HG02571 (cell line): ENCODE measurements around the gene BRD8.
"Not testable (repeated sequence)": the region's sequence is repeated elsewhere in the genome, so short reads cannot be mapped to it uniquely, and the experiment has no call there.

Experiments used
- ATAC-seq: cut with Tn5 transposase; IDR thresholded peaks from one replicate; pipeline ENCODE4 v1.9.1; 2021; ENCODE audit warnings: mild to moderate bottlenecking, moderate library complexity; ENCODE audit not compliant: unreplicated experiment

The BRD8 gene

GRCh38 chr5:138159666-138160065 lies 18.8 kb downstream of the BRD8 start:
- ATAC-seq, result no peak

DNA sequence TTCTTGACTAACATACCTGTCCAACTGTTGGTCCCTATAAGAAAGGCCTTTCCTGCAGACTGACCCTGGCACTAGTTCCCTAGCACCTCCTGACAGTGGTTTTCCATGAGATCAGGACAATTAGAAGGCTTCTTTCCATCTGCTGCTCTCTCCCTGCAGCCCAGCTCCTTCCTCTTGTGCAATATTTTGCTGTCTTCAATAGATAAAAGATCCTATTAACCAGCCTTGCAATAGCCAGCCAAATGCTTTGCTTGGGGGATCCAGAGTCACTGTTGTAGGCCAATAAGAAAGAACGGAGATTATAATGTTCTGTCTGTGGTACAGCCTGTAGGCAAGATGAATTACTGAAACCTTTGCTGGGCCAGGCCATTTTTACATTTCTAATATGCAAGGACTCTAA lies 20.8 kb downstream of the BRD8 start:
- ATAC-seq, result no peak

DNA sequence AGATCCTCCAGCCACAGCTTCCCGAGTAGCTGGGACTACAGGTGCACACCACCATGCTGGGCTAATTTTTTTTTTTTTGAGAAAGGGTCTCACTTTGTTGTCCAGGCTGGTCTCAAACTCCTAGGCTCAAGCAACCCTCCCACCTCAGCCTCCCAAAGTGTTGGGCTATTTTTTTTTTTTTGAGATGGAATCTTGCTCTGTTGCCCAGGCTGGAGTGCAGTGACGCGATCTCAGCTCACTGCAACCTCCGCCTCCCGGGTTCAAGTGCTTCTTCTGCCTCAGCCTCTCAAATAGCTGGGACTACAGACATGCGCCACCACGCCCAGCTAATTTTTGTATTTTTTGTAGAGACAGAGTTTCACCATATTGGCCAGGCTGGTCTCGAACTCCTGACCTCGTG lies 22.5 kb downstream of the BRD8 start:
- ATAC-seq, result not testable (repeated sequence)

DNA sequence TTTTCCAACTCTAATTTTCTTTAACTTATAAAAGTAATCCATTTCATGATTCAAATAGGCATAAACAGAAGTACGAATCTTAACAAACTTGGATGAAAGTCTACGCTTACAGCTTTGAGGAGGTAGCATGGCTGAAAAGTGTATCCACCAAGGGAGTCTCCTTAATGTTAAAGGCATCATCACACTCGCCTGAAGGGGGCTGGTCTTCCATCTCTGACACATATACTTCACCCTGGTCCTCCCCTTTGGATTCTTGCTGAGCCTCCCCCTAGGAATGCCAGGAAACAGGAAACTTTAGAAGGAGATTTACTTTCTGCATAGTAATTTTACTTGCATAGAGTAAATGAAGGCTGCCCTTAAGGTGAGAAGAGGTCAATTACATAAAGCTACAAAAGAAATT lies 28.9 kb downstream of the BRD8 start:
- ATAC-seq, result no peak

GRCh38 chr5:138148811-138149210 lies 29.6 kb downstream of the BRD8 start:
- no peak for ATAC-seq

- not testable (repeated sequence) for ATAC-seq
Measured at GRCh38 chr5:138143578-138143977, 34.9 kb downstream of the BRD8 start.

GRCh38 chr5:138141734-138142133 lies 36.7 kb downstream of the BRD8 start:
- ATAC-seq, result no peak

GRCh38 chr5:138140268-138140667 lies 38.2 kb downstream of the BRD8 start:
- ATAC-seq, result no peak

GRCh38 chr5:138139781-138140090 lies 38.7 kb downstream of the BRD8 start:
- no peak for ATAC-seq

DNA sequence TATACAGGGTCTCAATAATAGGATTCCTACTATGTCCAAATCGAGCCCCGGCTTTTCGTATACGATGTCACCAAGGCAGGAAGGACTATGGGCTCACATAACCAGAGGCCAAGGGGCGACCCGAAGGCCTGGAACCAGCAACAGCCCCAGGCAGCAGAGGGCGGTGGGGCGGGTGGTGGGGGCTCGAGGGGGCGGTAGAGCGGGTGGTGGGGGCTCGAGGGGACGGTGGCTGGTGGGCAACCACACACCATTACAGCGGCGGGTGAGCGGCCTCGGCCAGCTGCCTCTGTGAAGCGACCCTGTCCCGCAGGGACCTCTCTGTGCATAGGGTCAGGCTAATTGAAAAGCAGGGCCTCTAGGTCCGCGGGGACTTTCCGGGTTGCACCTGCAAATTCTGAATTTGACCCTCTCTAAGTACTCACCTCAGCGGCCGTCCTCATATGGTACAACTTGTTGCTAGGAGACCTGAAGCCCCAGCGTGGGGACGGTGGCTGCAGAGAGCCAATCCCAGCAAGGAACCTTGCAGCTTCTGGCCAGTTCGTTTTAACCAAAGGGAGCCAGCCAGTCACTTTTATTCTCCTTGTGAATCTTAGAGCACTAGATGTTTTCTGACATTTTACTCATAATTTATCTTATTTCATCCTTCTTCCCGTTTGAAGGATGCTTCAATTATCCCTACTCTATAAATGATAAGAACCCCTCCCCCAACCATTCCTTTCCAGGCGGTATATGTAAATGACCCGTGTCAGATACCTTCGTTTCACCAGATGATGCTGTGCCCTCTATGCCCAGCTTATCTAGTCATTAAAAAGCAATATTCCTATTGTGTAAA lies 39.3 kb downstream of the BRD8 start, which contains the start of gene NME5:
NME5 (minus strand) TSS at position 480 of the 832 bp plus-strand sequence. CDS start 648 bp downstream, outside the sequence.
- no peak for ATAC-seq

- ATAC-seq, result no peak
Measured at GRCh38 chr5:138132543-138132942, 45.9 kb downstream of the BRD8 start.

- no peak for ATAC-seq
Measured at GRCh38 chr5:138129347-138129746, 49.1 kb downstream of the BRD8 start.

GRCh38 chr5:138128334-138128733 lies 50.1 kb downstream of the BRD8 start:
- no peak for ATAC-seq

GRCh38 chr5:138115254-138115653 lies 63.2 kb downstream of the BRD8 start:
- no peak for ATAC-seq

GRCh38 chr5:138111937-138112336 lies 66.5 kb downstream of the BRD8 start:
- no peak for ATAC-seq

DNA sequence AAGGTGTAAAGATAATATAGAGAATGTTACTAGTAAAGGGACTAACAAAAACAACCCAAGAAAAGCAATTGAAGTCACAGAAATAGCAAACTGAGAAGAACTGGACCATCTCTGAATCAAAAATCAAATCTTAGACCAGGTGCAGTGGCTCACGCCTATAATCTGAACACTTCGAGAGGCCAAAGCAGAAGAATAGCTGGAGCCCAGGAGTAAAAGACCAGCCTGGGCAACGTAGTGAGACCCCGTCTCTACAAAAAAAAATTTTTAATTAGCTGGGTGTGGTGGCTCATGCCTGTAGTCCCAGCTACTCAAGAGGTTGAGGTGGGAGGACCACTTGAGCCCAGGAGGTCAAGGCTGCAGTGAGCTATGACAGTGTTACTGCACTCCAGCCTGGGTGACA lies 67.2 kb downstream of the BRD8 start:
- ATAC-seq, result no peak

GRCh38 chr5:138110266-138110963 lies 68.0 kb downstream of the BRD8 start:
- ATAC-seq, result no peak

DNA sequence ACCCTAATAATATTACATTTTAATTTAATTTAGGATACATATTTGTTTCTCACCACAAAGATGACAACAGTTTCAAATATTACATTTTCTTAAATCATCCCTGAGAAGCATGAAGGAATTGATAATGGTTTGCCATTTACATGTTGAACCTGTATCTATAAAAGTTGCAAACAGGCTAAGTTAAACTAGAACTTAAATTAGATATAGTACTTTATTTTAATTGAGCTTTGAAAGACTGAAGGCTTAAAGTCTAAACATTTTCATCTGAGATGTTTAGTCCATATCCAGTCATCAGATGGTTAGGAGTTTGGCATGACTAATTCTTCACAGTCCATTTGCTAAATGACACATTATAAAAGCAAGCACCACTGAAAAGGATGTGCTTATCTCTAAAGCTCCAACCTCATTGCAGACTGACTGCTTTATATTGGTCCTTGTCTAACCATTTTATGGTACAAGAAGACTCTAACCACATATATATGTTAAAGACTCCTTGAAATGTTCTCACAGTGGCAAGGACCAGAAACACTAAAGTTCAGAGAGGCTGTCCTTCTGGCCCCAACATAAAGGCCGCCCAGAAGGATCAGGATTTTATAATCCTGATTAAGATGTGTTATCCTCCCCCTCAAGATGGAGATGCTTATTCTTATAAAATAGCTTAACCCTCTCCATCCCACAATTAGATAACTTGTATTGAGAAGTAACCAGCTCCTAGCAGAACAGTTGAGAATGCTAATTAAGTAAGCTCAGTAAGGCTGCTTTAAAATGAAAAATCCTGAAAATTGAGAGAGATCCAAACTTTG lies 68.8 kb downstream of the BRD8 start:
- no peak for ATAC-seq

GRCh38 chr5:138107213-138107612 lies 71.2 kb downstream of the BRD8 start:
- ATAC-seq, result no peak

- ATAC-seq, result no peak
Measured at GRCh38 chr5:138105709-138106108, 72.7 kb downstream of the BRD8 start.

DNA sequence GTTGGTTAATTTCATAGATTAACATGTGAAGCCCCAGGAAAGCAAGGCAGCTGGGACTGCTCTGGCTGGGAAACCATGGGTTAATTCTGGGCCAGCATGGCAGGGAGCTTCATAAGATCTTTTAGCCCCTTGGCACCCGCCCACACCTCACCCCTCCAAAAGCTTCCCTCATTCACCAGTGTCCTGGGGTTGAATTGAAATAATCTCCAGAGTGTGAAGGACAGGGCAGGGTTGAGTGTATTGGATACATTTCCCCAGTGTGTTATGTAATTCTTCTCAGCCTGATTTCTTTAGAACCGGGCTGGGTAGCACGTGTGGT lies 75.2 kb downstream of the BRD8 start:
- ATAC-seq, result no peak
